ENCODE data around the gene SECTM1. TPM values are rescaled to one million over a fixed set of nuclear protein-coding genes. Genes with fewer than 3 reads are reported as not detected.

The SECTM1 gene
- total and polyA plus RNA-seq, 9 of the 15 experiments (the other 6 are each of a cell fraction or from before 2014, with no cell fraction given), result 0.11 to 0.46 (median 0.18) TPM; not detected in 6

DNA sequence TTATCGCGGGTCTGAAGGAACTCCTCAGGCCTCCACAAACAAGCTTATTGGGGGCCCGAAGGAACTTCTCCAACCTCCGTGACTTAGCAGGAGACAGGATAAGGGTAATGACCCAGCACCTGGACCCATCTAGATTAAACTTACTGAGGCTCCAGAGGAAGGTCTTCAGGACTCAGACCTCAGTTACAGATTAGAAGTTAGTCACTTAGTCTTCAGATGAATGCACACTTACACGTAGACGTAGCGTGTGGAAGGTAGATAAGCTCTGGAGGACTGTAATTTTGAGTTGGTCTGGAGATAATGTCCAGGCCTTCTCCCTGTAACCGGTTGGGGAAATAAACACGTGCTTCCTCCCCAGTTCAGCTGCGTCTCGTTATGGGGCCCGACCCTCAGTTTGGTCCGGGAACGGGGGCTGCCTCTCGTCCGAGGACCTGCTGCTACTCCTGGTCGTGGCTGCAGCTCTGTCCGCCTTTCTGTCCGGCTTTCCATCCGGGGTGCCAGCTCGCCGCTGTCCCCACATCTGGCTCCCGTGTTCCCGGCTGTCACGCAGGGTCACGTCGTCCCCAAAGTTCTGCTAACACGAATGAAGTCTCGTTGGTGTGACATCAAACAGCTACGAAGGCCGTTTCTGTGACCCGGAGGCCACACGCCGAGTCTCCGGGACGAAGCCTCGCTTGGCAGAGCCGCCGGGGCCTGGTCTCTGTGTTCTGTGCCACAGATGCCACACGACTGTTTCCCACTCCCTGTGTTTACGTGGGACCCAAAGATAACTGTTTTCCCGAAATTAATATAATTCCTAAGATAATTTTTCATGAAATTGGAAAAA is 11.8 kb upstream of the SECTM1 start (continued):
- peak; percentile 22; the same call in 1 of the 2 replicates for TF ChIP-seq HOXB6 (CRISPR knock-in tag; IDR thresholded peaks at IDR 0.05; ENCODE audit: borderline replicate concordance)
- TF ChIP-seq, protein P1, sequence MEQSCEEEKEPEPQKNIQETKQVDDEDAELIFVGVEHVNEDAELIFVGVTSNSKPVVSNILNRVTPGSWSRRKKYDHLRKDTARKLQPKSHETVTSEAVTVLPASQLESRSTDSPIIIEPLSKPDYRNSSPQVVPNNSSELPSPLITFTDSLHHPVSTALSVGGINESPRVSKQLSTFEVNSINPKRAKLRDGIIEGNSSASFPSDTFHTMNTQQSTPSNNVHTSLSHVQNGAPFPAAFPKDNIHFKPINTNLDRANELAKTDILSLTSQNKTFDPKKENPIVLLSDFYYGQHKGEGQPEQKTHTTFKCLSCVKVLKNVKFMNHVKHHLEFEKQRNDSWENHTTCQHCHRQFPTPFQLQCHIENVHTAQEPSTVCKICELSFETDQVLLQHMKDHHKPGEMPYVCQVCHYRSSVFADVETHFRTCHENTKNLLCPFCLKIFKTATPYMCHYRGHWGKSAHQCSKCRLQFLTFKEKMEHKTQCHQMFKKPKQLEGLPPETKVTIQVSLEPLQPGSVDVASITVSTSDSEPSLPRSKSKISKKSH (CRISPR knock-in tag; IDR thresholded peaks at IDR 0.05), result no peak
- no peak; the same call in 1 of the 2 replicates for TF ChIP-seq ZNF586 (CRISPR knock-in tag; conservative IDR thresholded peaks at IDR 0.05)
- TF ChIP-seq ZNF584 (CRISPR knock-in tag; IDR thresholded peaks at IDR 0.05; ENCODE audit: low read depth), result peak; percentile 90
- 0 out of 2 replicates have a peak, but pooled peaks have one; percentile 8 for TF ChIP-seq ZNF212 (CRISPR knock-in tag; IDR thresholded peaks at IDR 0.05)
- TF ChIP-seq, protein P2, sequence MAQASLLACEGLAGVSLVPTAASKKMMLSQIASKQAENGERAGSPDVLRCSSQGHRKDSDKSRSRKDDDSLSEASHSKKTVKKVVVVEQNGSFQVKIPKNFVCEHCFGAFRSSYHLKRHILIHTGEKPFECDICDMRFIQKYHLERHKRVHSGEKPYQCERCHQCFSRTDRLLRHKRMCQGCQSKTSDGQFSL (CRISPR knock-in tag; IDR thresholded peaks at IDR 0.05), result no peak
- TF ChIP-seq, protein P2 (tag; IDR thresholded peaks at IDR 0.05), result peak in 1 of 2 experiments; percentile 79; a peak in 2 of 4 replicates
- 0 out of 2 replicates have a peak, but pooled peaks have one; percentile 37 for TF ChIP-seq ZNF274 (IDR thresholded peaks at IDR 0.05; ENCODE audit: borderline replicate concordance, low read depth, low read length)
- TF ChIP-seq NR2C1 (IDR thresholded peaks at IDR 0.05), result no peak
- peak; percentile 63 for TF ChIP-seq NR2C1 (tag; IDR thresholded peaks at IDR 0.05)
- TF ChIP-seq POLR2G (IDR thresholded peaks at IDR 0.05; ENCODE audit: low read depth, low read length), result peak; percentile 70
- TF ChIP-seq TBL1XR1 (IDR thresholded peaks at IDR 0.05; ENCODE audit: low read length in 2 of 2), result peak; percentile 36 to 94; a peak in 3 of 4 replicates
- TF ChIP-seq, protein P3, sequence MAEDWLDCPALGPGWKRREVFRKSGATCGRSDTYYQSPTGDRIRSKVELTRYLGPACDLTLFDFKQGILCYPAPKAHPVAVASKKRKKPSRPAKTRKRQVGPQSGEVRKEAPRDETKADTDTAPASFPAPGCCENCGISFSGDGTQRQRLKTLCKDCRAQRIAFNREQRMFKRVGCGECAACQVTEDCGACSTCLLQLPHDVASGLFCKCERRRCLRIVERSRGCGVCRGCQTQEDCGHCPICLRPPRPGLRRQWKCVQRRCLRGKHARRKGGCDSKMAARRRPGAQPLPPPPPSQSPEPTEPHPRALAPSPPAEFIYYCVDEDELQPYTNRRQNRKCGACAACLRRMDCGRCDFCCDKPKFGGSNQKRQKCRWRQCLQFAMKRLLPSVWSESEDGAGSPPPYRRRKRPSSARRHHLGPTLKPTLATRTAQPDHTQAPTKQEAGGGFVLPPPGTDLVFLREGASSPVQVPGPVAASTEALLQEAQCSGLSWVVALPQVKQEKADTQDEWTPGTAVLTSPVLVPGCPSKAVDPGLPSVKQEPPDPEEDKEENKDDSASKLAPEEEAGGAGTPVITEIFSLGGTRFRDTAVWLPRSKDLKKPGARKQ (CRISPR knock-in tag; IDR thresholded peaks at IDR 0.05), result peak; percentile 44
- peak; percentile 47; the same call in 1 of the 2 replicates for TF ChIP-seq SP1 (CRISPR knock-in tag; IDR thresholded peaks at IDR 0.05)
- TF ChIP-seq, protein P4, sequence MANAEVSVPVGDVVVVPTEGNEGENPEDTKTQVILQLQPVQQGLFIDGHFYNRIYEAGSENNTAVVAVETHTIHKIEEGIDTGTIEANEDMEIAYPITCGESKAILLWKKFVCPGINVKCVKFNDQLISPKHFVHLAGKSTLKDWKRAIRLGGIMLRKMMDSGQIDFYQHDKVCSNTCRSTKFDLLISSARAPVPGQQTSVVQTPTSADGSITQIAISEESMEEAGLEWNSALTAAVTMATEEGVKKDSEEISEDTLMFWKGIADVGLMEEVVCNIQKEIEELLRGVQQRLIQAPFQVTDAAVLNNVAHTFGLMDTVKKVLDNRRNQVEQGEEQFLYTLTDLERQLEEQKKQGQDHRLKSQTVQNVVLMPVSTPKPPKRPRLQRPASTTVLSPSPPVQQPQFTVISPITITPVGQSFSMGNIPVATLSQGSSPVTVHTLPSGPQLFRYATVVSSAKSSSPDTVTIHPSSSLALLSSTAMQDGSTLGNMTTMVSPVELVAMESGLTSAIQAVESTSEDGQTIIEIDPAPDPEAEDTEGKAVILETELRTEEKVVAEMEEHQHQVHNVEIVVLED (CRISPR knock-in tag; IDR thresholded peaks at IDR 0.05), result no peak
- no peak for TF ChIP-seq SPI1 (IDR thresholded peaks at IDR 0.05; ENCODE audit: borderline replicate concordance, low read depth, low read length)
- TF ChIP-seq, protein P5, sequence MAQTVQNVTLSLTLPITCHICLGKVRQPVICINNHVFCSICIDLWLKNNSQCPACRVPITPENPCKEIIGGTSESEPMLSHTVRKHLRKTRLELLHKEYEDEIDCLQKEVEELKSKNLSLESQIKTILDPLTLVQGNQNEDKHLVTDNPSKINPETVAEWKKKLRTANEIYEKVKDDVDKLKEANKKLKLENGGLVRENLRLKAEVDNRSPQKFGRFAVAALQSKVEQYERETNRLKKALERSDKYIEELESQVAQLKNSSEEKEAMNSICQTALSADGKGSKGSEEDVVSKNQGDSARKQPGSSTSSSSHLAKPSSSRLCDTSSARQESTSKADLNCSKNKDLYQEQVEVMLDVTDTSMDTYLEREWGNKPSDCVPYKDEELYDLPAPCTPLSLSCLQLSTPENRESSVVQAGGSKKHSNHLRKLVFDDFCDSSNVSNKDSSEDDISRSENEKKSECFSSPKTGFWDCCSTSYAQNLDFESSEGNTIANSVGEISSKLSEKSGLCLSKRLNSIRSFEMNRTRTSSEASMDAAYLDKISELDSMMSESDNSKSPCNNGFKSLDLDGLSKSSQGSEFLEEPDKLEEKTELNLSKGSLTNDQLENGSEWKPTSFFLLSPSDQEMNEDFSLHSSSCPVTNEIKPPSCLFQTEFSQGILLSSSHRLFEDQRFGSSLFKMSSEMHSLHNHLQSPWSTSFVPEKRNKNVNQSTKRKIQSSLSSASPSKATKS (CRISPR knock-in tag; IDR thresholded peaks at IDR 0.05), result no peak
